ENCODE measurements around the gene CPEB1. TPM values are rescaled to one million over a fixed set of nuclear protein-coding genes. Genes with fewer than 3 reads are reported as not detected.

Gene CPEB1
- total and polyA plus RNA-seq, 2 of the 13 experiments (the other 11 are each of a cell fraction or from before 2014, with no cell fraction given): 0.03 to 0.07 TPM

GRCh38 chr15:82663186-82663600 lies 16.0 kb upstream of the CPEB1 start (continued):
- TF ChIP-seq ARID3A (IDR thresholded peaks at IDR 0.05; ENCODE audit: low read depth, low read length): no peak
- no peak; the same call in 1 of the 2 replicates for TF ChIP-seq HOMEZ (CRISPR knock-in tag; IDR thresholded peaks at IDR 0.05; ENCODE audit: low read depth)
- no peak for TF ChIP-seq MAF1 (CRISPR knock-in tag; IDR thresholded peaks at IDR 0.05; ENCODE audit: borderline replicate concordance)
- no peak for TF ChIP-seq RFX1 (IDR thresholded peaks at IDR 0.05)
- TF ChIP-seq KDM6A (CRISPR knock-in tag; IDR thresholded peaks at IDR 0.05; ENCODE audit: low read depth): no peak
- no peak for TF ChIP-seq PHF21A (CRISPR knock-in tag; IDR thresholded peaks at IDR 0.05)
- no peak for TF ChIP-seq CEBPG (CRISPR knock-in tag; IDR thresholded peaks at IDR 0.05)
- peak; percentile 86; the same call in 1 of the 2 replicates for TF ChIP-seq ZNF737 (CRISPR knock-in tag; IDR thresholded peaks at IDR 0.05; ENCODE audit: borderline replicate concordance)
- TF ChIP-seq ZBTB38 (CRISPR knock-in tag; IDR thresholded peaks at IDR 0.05): peak; percentile 20; the same call in 1 of the 2 replicates
- TF ChIP-seq ISL2 (CRISPR knock-in tag; IDR thresholded peaks at IDR 0.05): peak; percentile 55; the same call in 1 of the 2 replicates
- TF ChIP-seq ZNF562 (CRISPR knock-in tag; IDR thresholded peaks at IDR 0.05; ENCODE audit: borderline replicate concordance): no peak
- peak; percentile 50; the same call in 1 of the 2 replicates for TF ChIP-seq KAT8 (CRISPR knock-in tag; IDR thresholded peaks at IDR 0.05)
- TF ChIP-seq THAP11 (CRISPR knock-in tag; IDR thresholded peaks at IDR 0.05): peak; percentile 51; the same call in 1 of the 2 replicates
- peak; percentile 73; the same call in 1 of the 2 replicates for TF ChIP-seq ATF2 (CRISPR knock-in tag; IDR thresholded peaks at IDR 0.05)
- peak; percentile 63; the same call in 1 of the 2 replicates for TF ChIP-seq ZNF263 (CRISPR knock-in tag; IDR thresholded peaks at IDR 0.05)
- TF ChIP-seq ZNF468 (CRISPR knock-in tag; IDR thresholded peaks at IDR 0.05): 0 out of 2 replicates have a peak, but pooled peaks have one; percentile 73
- TF ChIP-seq ZNF451 (CRISPR knock-in tag; IDR thresholded peaks at IDR 0.05): peak; percentile 61; the same call in 1 of the 2 replicates
- TF ChIP-seq ZNF17 (CRISPR knock-in tag; IDR thresholded peaks at IDR 0.05): no peak
- peak; percentile 76; the same call in 1 of the 2 replicates for TF ChIP-seq ZNF546 (CRISPR knock-in tag; conservative IDR thresholded peaks at IDR 0.05)
- no peak for TF ChIP-seq CC2D1A (CRISPR knock-in tag; IDR thresholded peaks at IDR 0.05)
- TF ChIP-seq ZNF232 (CRISPR knock-in tag; IDR thresholded peaks at IDR 0.05; ENCODE audit: borderline replicate concordance): peak; percentile 97
- no peak for TF ChIP-seq MTA3 (CRISPR knock-in tag; IDR thresholded peaks at IDR 0.05)
- TF ChIP-seq ELF4 (CRISPR knock-in tag; IDR thresholded peaks at IDR 0.05; ENCODE audit: borderline replicate concordance): no peak
- no peak for TF ChIP-seq ADNP (CRISPR knock-in tag; IDR thresholded peaks at IDR 0.05)
- TF ChIP-seq MEF2D (CRISPR knock-in tag; IDR thresholded peaks at IDR 0.05): peak; percentile 65; the same call in 1 of the 2 replicates
- TF ChIP-seq EZH2 (conservative IDR thresholded peaks at IDR 0.05; ENCODE audit: low read depth, low read length): no peak
- no peak for TF ChIP-seq ZFP1 (CRISPR knock-in tag; IDR thresholded peaks at IDR 0.05)
- TF ChIP-seq IKZF5 (CRISPR knock-in tag; IDR thresholded peaks at IDR 0.05): peak; percentile 49; the same call in 1 of the 2 replicates

Measured in HepG2 (cell line).